ENCODE results near the gene GET3. TPM values are rescaled to one million over a fixed set of nuclear protein-coding genes. Genes with fewer than 3 reads are reported as not detected.
A peak's percentile ranks its signal among the peaks of the same experiment; 100 is the strongest.

GET3 gene
- total and polyA plus RNA-seq, 4 donors = 22.8 to 44.1 (median 27.2) TPM

DNA sequence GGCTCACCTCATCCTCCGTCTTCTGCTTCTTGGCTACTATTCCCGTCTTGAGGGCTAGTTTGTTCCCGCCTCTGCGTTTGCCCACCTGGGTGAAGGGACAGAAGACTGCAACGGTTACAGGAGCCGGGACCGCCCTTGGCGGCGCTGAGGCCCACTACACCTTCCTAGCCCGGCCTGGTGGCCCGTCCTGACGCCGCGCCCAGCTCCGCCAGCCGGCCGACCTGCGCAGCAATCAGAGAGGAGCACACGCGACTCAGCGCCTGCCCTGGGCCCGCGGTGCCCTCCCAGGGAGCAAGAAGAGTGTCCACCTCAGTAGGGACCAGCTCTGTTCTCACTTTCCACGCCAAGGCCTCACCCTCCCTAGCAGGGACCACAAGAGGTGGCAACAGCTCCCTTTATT lies 6.0 kb upstream of the GET3 start (continued):
- TF ChIP-seq, protein P1, sequence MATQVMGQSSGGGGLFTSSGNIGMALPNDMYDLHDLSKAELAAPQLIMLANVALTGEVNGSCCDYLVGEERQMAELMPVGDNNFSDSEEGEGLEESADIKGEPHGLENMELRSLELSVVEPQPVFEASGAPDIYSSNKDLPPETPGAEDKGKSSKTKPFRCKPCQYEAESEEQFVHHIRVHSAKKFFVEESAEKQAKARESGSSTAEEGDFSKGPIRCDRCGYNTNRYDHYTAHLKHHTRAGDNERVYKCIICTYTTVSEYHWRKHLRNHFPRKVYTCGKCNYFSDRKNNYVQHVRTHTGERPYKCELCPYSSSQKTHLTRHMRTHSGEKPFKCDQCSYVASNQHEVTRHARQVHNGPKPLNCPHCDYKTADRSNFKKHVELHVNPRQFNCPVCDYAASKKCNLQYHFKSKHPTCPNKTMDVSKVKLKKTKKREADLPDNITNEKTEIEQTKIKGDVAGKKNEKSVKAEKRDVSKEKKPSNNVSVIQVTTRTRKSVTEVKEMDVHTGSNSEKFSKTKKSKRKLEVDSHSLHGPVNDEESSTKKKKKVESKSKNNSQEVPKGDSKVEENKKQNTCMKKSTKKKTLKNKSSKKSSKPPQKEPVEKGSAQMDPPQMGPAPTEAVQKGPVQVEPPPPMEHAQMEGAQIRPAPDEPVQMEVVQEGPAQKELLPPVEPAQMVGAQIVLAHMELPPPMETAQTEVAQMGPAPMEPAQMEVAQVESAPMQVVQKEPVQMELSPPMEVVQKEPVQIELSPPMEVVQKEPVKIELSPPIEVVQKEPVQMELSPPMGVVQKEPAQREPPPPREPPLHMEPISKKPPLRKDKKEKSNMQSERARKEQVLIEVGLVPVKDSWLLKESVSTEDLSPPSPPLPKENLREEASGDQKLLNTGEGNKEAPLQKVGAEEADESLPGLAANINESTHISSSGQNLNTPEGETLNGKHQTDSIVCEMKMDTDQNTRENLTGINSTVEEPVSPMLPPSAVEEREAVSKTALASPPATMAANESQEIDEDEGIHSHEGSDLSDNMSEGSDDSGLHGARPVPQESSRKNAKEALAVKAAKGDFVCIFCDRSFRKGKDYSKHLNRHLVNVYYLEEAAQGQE (IDR thresholded peaks at IDR 0.05) = no peak
- TF ChIP-seq, protein P2, sequence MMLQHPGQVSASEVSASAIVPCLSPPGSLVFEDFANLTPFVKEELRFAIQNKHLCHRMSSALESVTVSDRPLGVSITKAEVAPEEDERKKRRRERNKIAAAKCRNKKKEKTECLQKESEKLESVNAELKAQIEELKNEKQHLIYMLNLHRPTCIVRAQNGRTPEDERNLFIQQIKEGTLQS (IDR thresholded peaks at IDR 0.05) = no peak
- TF ChIP-seq FOXA2 (IDR thresholded peaks at IDR 0.05) (no peak), EGR1 (IDR thresholded peaks at IDR 0.05; ENCODE audit: low read depth in 2 of 2) (no peak)

DNA sequence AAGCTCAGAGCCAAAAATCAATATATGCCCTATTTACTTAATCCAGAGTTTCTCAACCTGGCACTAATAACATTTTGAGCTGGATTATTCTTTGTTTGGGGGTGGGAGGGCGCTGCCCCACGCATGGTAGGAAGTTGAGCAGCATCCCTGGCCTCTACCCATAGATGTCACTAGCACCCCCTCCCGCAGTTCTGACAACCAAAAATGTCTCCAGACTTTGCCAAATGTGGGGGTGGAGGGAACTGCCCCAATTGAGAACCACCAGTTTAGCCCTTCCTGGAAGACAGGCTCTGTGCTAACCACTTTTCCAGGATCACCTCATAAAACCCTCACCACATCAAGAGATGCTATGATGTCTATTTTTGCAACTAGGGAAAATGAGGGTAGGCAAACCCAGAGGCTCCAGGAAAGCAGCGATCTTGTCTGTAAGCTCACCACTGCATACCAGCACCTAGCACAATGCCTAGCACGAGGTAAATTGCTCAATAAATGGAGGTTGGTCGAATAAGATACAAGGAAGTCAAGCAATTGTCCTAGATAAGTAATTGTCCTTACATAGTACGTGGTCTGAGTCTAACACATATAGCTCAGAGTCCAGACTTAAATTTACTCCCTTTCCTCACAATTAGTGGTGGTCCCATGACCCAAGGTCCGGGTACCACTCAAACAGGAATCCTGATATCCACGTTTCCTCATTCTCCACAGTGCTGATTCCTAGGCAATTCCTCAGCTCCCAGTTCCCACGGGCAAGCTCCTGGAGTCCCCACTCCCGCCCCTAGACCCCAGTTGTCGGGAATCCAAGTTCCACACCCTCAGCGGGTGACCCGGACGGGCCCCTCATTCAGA lies 3.7 kb upstream of the GET3 start:
- TF ChIP-seq, protein P3, sequence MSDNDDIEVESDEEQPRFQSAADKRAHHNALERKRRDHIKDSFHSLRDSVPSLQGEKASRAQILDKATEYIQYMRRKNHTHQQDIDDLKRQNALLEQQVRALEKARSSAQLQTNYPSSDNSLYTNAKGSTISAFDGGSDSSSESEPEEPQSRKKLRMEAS (IDR thresholded peaks at IDR 0.05) = peak; percentile 84
- TF ChIP-seq EGR1 (IDR thresholded peaks at IDR 0.05; ENCODE audit: low read depth in 2 of 2) (peak; percentile 85 to 90), FOXA2 (IDR thresholded peaks at IDR 0.05) (peak; percentile 98), GABPA (IDR thresholded peaks at IDR 0.05 in 1 of 2, conservative IDR thresholded peaks at IDR 0.05 in 1 of 2) (peak in 1 of 2 donors; percentile 75), TAF1 (conservative IDR thresholded peaks at IDR 0.05) (peak; percentile 71), HNF4G (IDR thresholded peaks at IDR 0.05) (no peak), SP1 (IDR thresholded peaks at IDR 0.05) (peak; percentile 69), FOXA1 (IDR thresholded peaks at IDR 0.05) (peak; percentile 99), HNF4A (conservative IDR thresholded peaks at IDR 0.05) (peak; percentile 67), YY1 (IDR thresholded peaks at IDR 0.05) (peak; percentile 93), RAD21 (IDR thresholded peaks at IDR 0.05) (peak; percentile 48 to 56), NR2F2 (IDR thresholded peaks at IDR 0.05) (no peak), JUND (IDR thresholded peaks at IDR 0.05) (peak in 1 of 2 donors; percentile 48), RXRA (IDR thresholded peaks at IDR 0.05) (peak; percentile 63 to 78)
- TF ChIP-seq, protein P4, sequence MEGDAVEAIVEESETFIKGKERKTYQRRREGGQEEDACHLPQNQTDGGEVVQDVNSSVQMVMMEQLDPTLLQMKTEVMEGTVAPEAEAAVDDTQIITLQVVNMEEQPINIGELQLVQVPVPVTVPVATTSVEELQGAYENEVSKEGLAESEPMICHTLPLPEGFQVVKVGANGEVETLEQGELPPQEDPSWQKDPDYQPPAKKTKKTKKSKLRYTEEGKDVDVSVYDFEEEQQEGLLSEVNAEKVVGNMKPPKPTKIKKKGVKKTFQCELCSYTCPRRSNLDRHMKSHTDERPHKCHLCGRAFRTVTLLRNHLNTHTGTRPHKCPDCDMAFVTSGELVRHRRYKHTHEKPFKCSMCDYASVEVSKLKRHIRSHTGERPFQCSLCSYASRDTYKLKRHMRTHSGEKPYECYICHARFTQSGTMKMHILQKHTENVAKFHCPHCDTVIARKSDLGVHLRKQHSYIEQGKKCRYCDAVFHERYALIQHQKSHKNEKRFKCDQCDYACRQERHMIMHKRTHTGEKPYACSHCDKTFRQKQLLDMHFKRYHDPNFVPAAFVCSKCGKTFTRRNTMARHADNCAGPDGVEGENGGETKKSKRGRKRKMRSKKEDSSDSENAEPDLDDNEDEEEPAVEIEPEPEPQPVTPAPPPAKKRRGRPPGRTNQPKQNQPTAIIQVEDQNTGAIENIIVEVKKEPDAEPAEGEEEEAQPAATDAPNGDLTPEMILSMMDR (IDR thresholded peaks at IDR 0.05; ENCODE audit: low read depth, low read length, missing input control) = peak; percentile 44
- TF ChIP-seq, protein P1 (IDR thresholded peaks at IDR 0.05) = peak; percentile 79
- TF ChIP-seq, protein P2 (IDR thresholded peaks at IDR 0.05) = no peak
- TF ChIP-seq, protein P5, sequence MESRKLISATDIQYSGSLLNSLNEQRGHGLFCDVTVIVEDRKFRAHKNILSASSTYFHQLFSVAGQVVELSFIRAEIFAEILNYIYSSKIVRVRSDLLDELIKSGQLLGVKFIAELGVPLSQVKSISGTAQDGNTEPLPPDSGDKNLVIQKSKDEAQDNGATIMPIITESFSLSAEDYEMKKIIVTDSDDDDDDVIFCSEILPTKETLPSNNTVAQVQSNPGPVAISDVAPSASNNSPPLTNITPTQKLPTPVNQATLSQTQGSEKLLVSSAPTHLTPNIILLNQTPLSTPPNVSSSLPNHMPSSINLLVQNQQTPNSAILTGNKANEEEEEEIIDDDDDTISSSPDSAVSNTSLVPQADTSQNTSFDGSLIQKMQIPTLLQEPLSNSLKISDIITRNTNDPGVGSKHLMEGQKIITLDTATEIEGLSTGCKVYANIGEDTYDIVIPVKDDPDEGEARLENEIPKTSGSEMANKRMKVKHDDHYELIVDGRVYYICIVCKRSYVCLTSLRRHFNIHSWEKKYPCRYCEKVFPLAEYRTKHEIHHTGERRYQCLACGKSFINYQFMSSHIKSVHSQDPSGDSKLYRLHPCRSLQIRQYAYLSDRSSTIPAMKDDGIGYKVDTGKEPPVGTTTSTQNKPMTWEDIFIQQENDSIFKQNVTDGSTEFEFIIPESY (IDR thresholded peaks at IDR 0.05) = peak; percentile 92
- peak overlapping the region; percentile 80 to 99 for H3K9ac ChIP-seq (ENCODE audit: low read depth in 1 of 2, low read length in 2 of 2)
- DNase-seq (ENCODE audit: low spot score) = no peak
- peaks cover 19 to 68% (median 59%) of the 10 kb centered on the region in 4 donors for H3K4me1 ChIP-seq (ENCODE audit: control insufficient read depth in 4 of 4, insufficient read depth in 4 of 4, low read length in 3 of 4)
- H3K36me3 ChIP-seq (ENCODE audit: control insufficient read depth in 4 of 4, insufficient read depth in 3 of 4, low read depth in 1 of 4, low read length in 3 of 4) = peaks cover 3 to 26% (median 22%) of the 10 kb centered on the region in 4 donors
- peak overlapping the region; percentile 85 to 100 (median 92) for H3K4me3 ChIP-seq (ENCODE audit: low read depth in 1 of 3, low read length in 3 of 3)
- H3K27me3 ChIP-seq (ENCODE audit: control insufficient read depth in 4 of 4, insufficient read depth in 4 of 4, low read length in 3 of 4) = no peaks in the 10 kb centered on the region
- peak overlapping the region; percentile 88 to 94 for H3K27ac ChIP-seq (ENCODE audit: low read depth in 1 of 2, low read length in 2 of 2)
- WGBS = under 1% methylated on average over 15 of the region's 15 CpGs
- no peaks in the 10 kb centered on the region for H3K9me3 ChIP-seq (ENCODE audit: control insufficient read depth in 4 of 4, low read length in 3 of 4)

Data from liver (tissue), 9 donors.